ENCODE measurements around the gene PMEL. TPM values are rescaled to one million over a fixed set of nuclear protein-coding genes. Genes with fewer than 3 reads are reported as not detected.
A peak's percentile ranks its signal among the peaks of the same experiment; 100 is the strongest.

The PMEL gene
- total RNA-seq, 5 donors from 2014 or later (not counting 1 experiment from before 2014, with no cell fraction given), result 0.20 TPM; not detected in 4

DNA sequence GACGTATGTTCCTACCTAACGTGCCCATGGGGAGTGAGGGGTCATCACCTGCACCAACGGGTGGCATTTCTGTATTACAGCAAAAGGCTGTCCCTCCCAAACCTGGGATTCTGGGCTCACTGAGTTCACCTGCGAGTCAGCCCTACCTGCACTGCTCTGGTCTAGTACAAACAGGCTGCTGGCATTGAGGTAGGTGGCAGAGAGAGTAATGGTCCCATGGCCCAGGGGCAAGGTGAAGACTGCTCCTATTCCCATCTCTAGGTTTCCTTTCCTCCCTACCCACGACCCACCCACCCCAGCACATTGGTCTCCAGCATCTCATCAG lies 31.7 kb upstream of the PMEL start:
- ChIA-PET CTCF (interaction anchor here (0.5 to 2.5 kb wide), 9 partner anchors 8 to 85 kb away, joined by 3 to 9 read pairs (median 5); no protein-coding TSS in a partner anchor), POLR2A (no interaction called here)
- Histone ChIP-seq H3K27ac (ENCODE audit: low read length) (no peak overlapping the region), H3K27me3 (replicated peaks in 1 of 2; ENCODE audit: control insufficient read depth in 2 of 2, extremely low read depth in 1 of 2, insufficient read depth in 2 of 2, low read length in 1 of 2) (peaks cover 0 to 22% of the 10 kb centered on the region in 2 experiments), H3K9me3 (no peaks in the 10 kb centered on the region), H3K36me3 (ENCODE audit: control insufficient read depth in 2 of 2, extremely low read depth in 1 of 2, insufficient read depth in 1 of 2, low read length in 1 of 2) (peaks cover 6 to 20% of the 10 kb centered on the region in 2 donors), H3K4me1 (ENCODE audit: control insufficient read depth in 1 of 2, extremely low read depth in 1 of 2, insufficient read depth in 2 of 2, low read length in 2 of 2) (peaks cover 0 to 16% of the 10 kb centered on the region in 2 experiments), H3K4me3 (ENCODE audit: control insufficient read depth in 1 of 2, extremely low read depth in 1 of 2, low read length in 1 of 2) (peak overlapping the region in 1 of 2 donors; percentile 17)
- peak overlapping the region in 1 of 2 donors; percentile 23 for H3K27ac Mint-ChIP-seq
- peaks cover 7% of the 10 kb centered on the region for H3K36me3 Mint-ChIP-seq
- ATAC-seq (replicated peaks in 1 of 4), result peak in 3 of 4 experiments; percentile 21 to 52 (median 32)
- H3K9me3 Mint-ChIP-seq, result no peaks in the 10 kb centered on the region
- peak overlapping the region; percentile 46 to 66 (median 56) for H3K4me3 Mint-ChIP-seq
- H3K4me1 Mint-ChIP-seq, result peaks cover 21 to 24% (median 22%) of the 10 kb centered on the region in 3 donors
- no peak for DNase-seq
- WGBS (ENCODE audit: insufficient coverage), result 26% methylated on average over 4 of the region's 5 CpGs
- peaks cover 0 to 9% of the 10 kb centered on the region in 2 donors for H3K27me3 Mint-ChIP-seq

DNA sequence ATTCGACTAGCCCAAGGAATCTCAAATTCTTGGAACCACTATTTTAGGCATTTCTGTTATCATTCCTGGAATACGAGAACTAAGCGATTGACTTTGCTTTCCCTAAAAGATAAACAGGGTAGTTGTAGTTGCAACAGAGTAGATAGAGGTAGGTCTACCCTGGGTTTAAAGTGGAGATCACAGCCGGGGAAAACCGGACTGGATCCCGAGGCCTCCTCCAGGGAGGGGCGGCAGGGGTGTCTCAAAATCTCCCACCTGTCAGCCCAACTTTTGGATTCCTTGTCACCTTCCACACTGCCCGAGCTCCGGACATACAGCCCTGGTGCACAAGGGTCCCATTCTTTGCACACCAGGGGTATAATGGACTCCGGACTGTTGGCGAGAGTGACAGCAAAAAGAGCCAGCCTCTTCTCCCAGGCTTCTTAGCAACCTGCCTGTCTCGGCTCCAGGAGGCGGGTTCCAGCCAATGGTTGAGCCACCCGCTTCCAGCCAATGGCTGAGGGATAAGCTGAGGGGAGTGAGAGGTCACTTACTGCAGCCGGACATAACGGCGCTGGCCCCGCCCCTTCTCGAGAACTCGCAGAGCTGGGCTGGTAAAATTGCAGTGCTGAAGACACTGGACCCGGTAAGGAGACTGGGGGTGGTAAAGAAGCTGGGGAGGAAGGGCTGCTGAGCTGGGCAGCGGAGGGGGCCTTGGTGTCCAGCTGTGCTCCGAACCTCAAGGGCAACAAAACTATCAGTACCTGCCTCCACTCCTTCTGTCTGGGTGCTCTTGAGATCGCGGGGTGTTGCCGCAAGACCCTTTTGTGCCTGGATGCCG lies 31.1 kb upstream of the PMEL start, which contains the start of gene SUOX:
TSS of gene SUOX (plus strand) at position 562 of the 820 bp plus-strand sequence. CDS start 4,946 bp downstream, outside the sequence.
- H3K27ac ChIP-seq (ENCODE audit: low read length), result no peak within 1 kb of the TSS
- H3K9me3 Mint-ChIP-seq, result no peaks in the 10 kb centered on the region
- peaks cover 0 to 16% of the 10 kb centered on the region in 2 experiments for H3K4me1 ChIP-seq (ENCODE audit: control insufficient read depth in 1 of 2, extremely low read depth in 1 of 2, insufficient read depth in 2 of 2, low read length in 2 of 2)
- peaks cover 6 to 25% of the 10 kb centered on the region in 2 donors for H3K36me3 ChIP-seq (ENCODE audit: control insufficient read depth in 2 of 2, extremely low read depth in 1 of 2, insufficient read depth in 1 of 2, low read length in 1 of 2)
- peak within 1 kb of the TSS in 1 of 2 donors; percentile 49 for H3K4me3 ChIP-seq (ENCODE audit: control insufficient read depth in 1 of 2, extremely low read depth in 1 of 2, low read length in 1 of 2)
- ChIA-PET POLR2A (no interaction called here), CTCF (interaction anchor here (0.5 to 2.5 kb wide), 19 partner anchors 10 to 381 kb away, joined by 3 to 26 read pairs (median 5); partner anchors contain the start of gene RAB5B (in 1 of the 2))
- H3K4me1 Mint-ChIP-seq, result peaks cover 21 to 24% (median 22%) of the 10 kb centered on the region in 3 donors
- no peaks in the 10 kb centered on the region for H3K9me3 ChIP-seq
- H3K27me3 Mint-ChIP-seq, result peaks cover 0 to 9% of the 10 kb centered on the region in 2 donors
- H3K4me3 Mint-ChIP-seq, result peak within 1 kb of the TSS; percentile 46 to 66 (median 56)
- 14% methylated on average over 20 of the region's 27 CpGs for WGBS (ENCODE audit: insufficient coverage)
- H3K27ac Mint-ChIP-seq, result peak within 1 kb of the TSS; percentile 23 to 34
- ATAC-seq (replicated peaks in 1 of 4), result peak; percentile 25 to 60 (median 36)
- peak in 16 of 35 experiments; percentile 7 to 63 (median 26) for DNase-seq
- H3K27me3 ChIP-seq (replicated peaks in 1 of 2; ENCODE audit: control insufficient read depth in 2 of 2, extremely low read depth in 1 of 2, insufficient read depth in 2 of 2, low read length in 1 of 2), result peaks cover 0 to 22% of the 10 kb centered on the region in 2 experiments
- peaks cover 12% of the 10 kb centered on the region for H3K36me3 Mint-ChIP-seq

GRCh38 chr12:55996201-55996714 lies 30.4 kb upstream of the PMEL start:
- Histone ChIP-seq H3K27me3 (replicated peaks in 1 of 2; ENCODE audit: control insufficient read depth in 2 of 2, extremely low read depth in 1 of 2, insufficient read depth in 2 of 2, low read length in 1 of 2) (peaks cover 0 to 22% of the 10 kb centered on the region in 2 experiments), H3K36me3 (ENCODE audit: control insufficient read depth in 2 of 2, extremely low read depth in 1 of 2, insufficient read depth in 1 of 2, low read length in 1 of 2) (peaks cover 10 to 31% of the 10 kb centered on the region in 2 donors), H3K4me3 (ENCODE audit: control insufficient read depth in 1 of 2, extremely low read depth in 1 of 2, low read length in 1 of 2) (no peak overlapping the region), H3K27ac (ENCODE audit: low read length) (no peak overlapping the region), H3K4me1 (ENCODE audit: control insufficient read depth in 1 of 2, extremely low read depth in 1 of 2, insufficient read depth in 2 of 2, low read length in 2 of 2) (peaks cover 0 to 16% of the 10 kb centered on the region in 2 experiments), H3K9me3 (no peaks in the 10 kb centered on the region)
- peak; percentile 32 to 87 (median 56) for DNase-seq
- ATAC-seq (replicated peaks in 1 of 4), result peak; percentile 69 to 76 (median 74)
- H3K27me3 Mint-ChIP-seq, result peaks cover 0 to 9% of the 10 kb centered on the region in 2 donors
- peaks cover 21 to 24% (median 22%) of the 10 kb centered on the region in 3 donors for H3K4me1 Mint-ChIP-seq
- peaks cover 18% of the 10 kb centered on the region for H3K36me3 Mint-ChIP-seq
- H3K4me3 Mint-ChIP-seq, result peak overlapping the region; percentile 46 to 66 (median 47)
- 60% methylated on average over 9 of the region's 14 CpGs for WGBS (ENCODE audit: insufficient coverage)
- H3K9me3 Mint-ChIP-seq, result no peaks in the 10 kb centered on the region
- POLR2A ChIA-PET, result interaction anchor here (0.5 to 0.7 kb wide), 5 partner anchors 24 to 111 kb away, joined by 3 to 6 read pairs (median 5); no protein-coding TSS in a partner anchor
- H3K27ac Mint-ChIP-seq, result peak overlapping the region in 1 of 2 donors; percentile 34
- CTCF ChIA-PET, result interaction anchor here (0.5 to 2.5 kb wide), 33 partner anchors 11 to 492 kb away, joined by 3 to 26 read pairs (median 5); partner anchors contain the start of genes ORMDL2 (in 1 of the 2), PA2G4 (in 1 of the 2), RAB5B (in 1 of the 2) and SARNP (in 1 of the 2)

- H3K4me3 Mint-ChIP-seq, result no peak overlapping the region
- 97% methylated on average over 5 of the region's 8 CpGs for WGBS (ENCODE audit: insufficient coverage)
- DNase-seq (no peak), ATAC-seq (replicated peaks in 1 of 4) (no peak)
- POLR2A ChIA-PET, result interaction anchor here (0.5 to 0.6 kb wide), 2 partner anchors 13 to 23 kb away, joined by 3 to 6 read pairs; no protein-coding TSS in a partner anchor
- peaks cover 16 to 40% of the 10 kb centered on the region in 2 donors for H3K36me3 ChIP-seq (ENCODE audit: control insufficient read depth in 2 of 2, extremely low read depth in 1 of 2, insufficient read depth in 1 of 2, low read length in 1 of 2)
- CTCF ChIA-PET, result interaction anchor here (0.5 to 2.5 kb wide), 20 partner anchors 10 to 352 kb away, joined by 3 to 26 read pairs (median 6); partner anchors contain the start of genes DNAJC14 (in 1 of the 2), PA2G4 (in 1 of the 2) and RAB5B (in 1 of the 2)
- no peak overlapping the region for H3K27ac Mint-ChIP-seq
- peaks cover 0 to 16% of the 10 kb centered on the region in 2 experiments for H3K4me1 ChIP-seq (ENCODE audit: control insufficient read depth in 1 of 2, extremely low read depth in 1 of 2, insufficient read depth in 2 of 2, low read length in 2 of 2)
- H3K9me3 ChIP-seq, result no peaks in the 10 kb centered on the region
- H3K4me1 Mint-ChIP-seq, result peaks cover 21 to 24% (median 22%) of the 10 kb centered on the region in 3 donors
- H3K27ac ChIP-seq (ENCODE audit: low read length), result no peak overlapping the region
- H3K27me3 ChIP-seq (replicated peaks in 1 of 2; ENCODE audit: control insufficient read depth in 2 of 2, extremely low read depth in 1 of 2, insufficient read depth in 2 of 2, low read length in 1 of 2), result peaks cover 0 to 22% of the 10 kb centered on the region in 2 experiments
- no peak overlapping the region for H3K4me3 ChIP-seq (ENCODE audit: control insufficient read depth in 1 of 2, extremely low read depth in 1 of 2, low read length in 1 of 2)
- no peaks in the 10 kb centered on the region for H3K9me3 Mint-ChIP-seq
- H3K36me3 Mint-ChIP-seq, result peaks cover 27% of the 10 kb centered on the region
- H3K27me3 Mint-ChIP-seq, result peaks cover 0 to 9% of the 10 kb centered on the region in 2 donors
These were observed 29.5 kb upstream of the PMEL start for GRCh38 chr12:55995366-55995765.

DNA sequence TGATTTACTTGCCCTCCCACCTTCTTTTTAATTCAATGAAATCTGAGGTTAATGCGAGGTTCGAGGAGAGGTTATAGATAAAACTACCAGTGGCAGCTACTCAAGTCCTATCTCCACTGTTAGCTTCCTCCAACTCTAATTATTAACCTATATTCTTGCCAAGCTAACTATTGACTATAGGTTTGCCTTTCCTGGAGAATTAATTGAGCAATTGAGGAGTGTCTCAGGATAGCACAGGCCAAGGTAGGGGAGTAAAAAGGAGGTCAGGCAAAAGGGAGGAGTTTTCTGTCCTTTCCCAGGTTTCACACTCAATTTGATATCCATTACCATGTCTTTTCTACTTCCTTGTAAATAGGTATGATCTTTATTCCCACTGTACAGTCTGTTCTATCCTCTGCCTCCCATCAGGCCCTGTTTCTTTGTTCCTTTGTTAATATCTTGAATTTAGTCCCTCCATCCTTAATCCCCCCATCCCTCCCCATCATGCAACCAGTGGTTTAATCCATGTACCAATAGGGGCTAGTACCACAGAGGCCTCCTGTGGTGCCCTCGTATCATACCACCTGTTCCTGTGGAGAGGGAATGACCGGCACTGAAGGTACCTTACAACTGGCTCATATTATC lies 27.5 kb upstream of the PMEL start:
- Histone ChIP-seq H3K4me3 (ENCODE audit: control insufficient read depth in 1 of 2, extremely low read depth in 1 of 2, low read length in 1 of 2) (no peak overlapping the region), H3K27ac (ENCODE audit: low read length) (no peak overlapping the region), H3K36me3 (ENCODE audit: control insufficient read depth in 2 of 2, extremely low read depth in 1 of 2, insufficient read depth in 1 of 2, low read length in 1 of 2) (peaks cover 16 to 58% of the 10 kb centered on the region in 2 donors), H3K9me3 (no peaks in the 10 kb centered on the region), H3K27me3 (replicated peaks in 1 of 2; ENCODE audit: control insufficient read depth in 2 of 2, extremely low read depth in 1 of 2, insufficient read depth in 2 of 2, low read length in 1 of 2) (peaks cover 0 to 17% of the 10 kb centered on the region in 2 experiments), H3K4me1 (ENCODE audit: control insufficient read depth in 1 of 2, extremely low read depth in 1 of 2, insufficient read depth in 2 of 2, low read length in 2 of 2) (peaks cover 0 to 16% of the 10 kb centered on the region in 2 experiments)
- WGBS (ENCODE audit: insufficient coverage), result no CpG with 5 or more reads among the region's 4 CpGs
- ATAC-seq (replicated peaks in 1 of 4) (no peak), DNase-seq (no peak)
- peak overlapping the region in 1 of 2 donors; percentile 34 for H3K27ac Mint-ChIP-seq
- H3K4me1 Mint-ChIP-seq, result peaks cover 15 to 21% (median 17%) of the 10 kb centered on the region in 3 donors
- no peak overlapping the region for H3K4me3 Mint-ChIP-seq
- CTCF ChIA-PET, result interaction anchor here (0.6 to 1.2 kb wide), 6 partner anchors 11 to 44 kb away, joined by 3 to 8 read pairs (median 4); partner anchors contain the start of gene RAB5B (in 1 of the 2)
- peaks cover 35% of the 10 kb centered on the region for H3K36me3 Mint-ChIP-seq
- H3K9me3 Mint-ChIP-seq, result no peaks in the 10 kb centered on the region
- H3K27me3 Mint-ChIP-seq, result peaks cover 0 to 9% of the 10 kb centered on the region in 2 donors
- POLR2A ChIA-PET, result no interaction called here

All from T-cell (primary cell).